ENCODE data around the gene ANAPC10.

ANAPC10 gene

GRCh38 chr4:145097821-145098674 is at the start of gene ANAPC10, which contains the start of gene ABCE1:
ANAPC10 (minus strand) TSS chr4:145098196; CDS start chr4:145096099, 2,097 bp downstream.
ABCE1 (plus strand) TSS chr4:145098311; CDS start chr4:145104413, 6,102 bp downstream.
- peak; percentile 44; the same call in 1 of the 2 replicates for TF ChIP-seq CTCF (IDR thresholded peaks at IDR 0.05)

GRCh38 chr4:145132511-145133098 is 34.6 kb upstream of the ANAPC10 start:
- no peak for TF ChIP-seq CTCF (IDR thresholded peaks at IDR 0.05)

GRCh38 chr4:145131848-145132247 is 33.9 kb upstream of the ANAPC10 start:
- no peak for TF ChIP-seq CTCF (IDR thresholded peaks at IDR 0.05)

GRCh38 chr4:145130788-145131399 is 32.9 kb upstream of the ANAPC10 start:
- TF ChIP-seq CTCF (IDR thresholded peaks at IDR 0.05) = no peak

GRCh38 chr4:145130130-145130529 is 32.1 kb upstream of the ANAPC10 start:
- TF ChIP-seq CTCF (IDR thresholded peaks at IDR 0.05) = no peak

GRCh38 chr4:145125396-145125795 is 27.4 kb upstream of the ANAPC10 start:
- TF ChIP-seq CTCF (IDR thresholded peaks at IDR 0.05) = no peak

GRCh38 chr4:145108128-145108527 is 10.1 kb upstream of the ANAPC10 start:
- no peak for TF ChIP-seq CTCF (IDR thresholded peaks at IDR 0.05)
